DMS53 (cell line): ENCODE data around the gene ZNF853.
"Not testable (repeated sequence)": the region's sequence is repeated elsewhere in the genome, so short reads cannot be mapped to it uniquely, and the experiment has no call there.

ENCODE experiments used
- DNase-seq: peaks from one replicate; lab custom pipeline; 2025; lab: John Stamatoyannopoulos, UW

The ZNF853 gene

DNA sequence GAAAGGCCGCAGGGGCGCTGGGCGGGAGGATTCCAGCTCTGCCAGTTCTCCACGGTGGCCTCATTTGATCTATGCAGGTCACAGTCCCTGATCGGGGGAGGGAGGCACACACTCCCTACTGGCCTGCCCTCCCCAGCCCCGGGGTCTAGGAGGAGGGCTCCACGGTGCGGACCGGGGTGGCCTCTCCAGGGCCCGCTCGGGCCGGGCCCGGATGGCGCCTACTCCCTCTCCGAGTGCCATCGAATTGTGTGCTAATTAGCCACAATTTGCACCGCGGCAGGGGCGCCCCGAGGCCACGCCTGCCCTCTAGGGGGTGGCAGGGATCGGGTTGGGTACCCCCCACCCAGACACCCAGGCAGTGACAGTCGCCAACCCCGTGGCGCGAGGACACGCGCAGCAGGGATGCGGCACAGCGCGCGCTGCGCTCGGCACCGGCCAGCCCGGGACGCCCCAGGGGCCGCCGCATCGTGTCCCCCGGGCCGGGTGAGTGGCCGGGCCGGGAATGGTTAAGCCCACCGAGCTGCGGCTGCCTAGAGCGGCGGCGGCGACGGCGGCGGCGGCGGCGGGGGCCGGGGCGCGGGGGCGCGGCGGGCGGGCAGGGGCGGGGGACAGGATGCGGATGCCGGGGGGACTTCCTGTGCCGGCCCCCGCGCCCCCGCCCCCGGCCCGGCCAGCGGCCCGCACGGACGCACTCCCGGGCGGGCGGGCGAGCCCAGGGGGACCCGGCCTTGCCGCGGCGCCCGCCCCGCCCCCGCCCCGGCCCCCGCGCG, at the start of gene ZNF853:
Gene ZNF853, plus strand, starts transcription at position 658 of the 770 bp plus-strand sequence. CDS start 565 bp downstream, outside the sequence.
- peak; percentile 64 for DNase-seq

DNA sequence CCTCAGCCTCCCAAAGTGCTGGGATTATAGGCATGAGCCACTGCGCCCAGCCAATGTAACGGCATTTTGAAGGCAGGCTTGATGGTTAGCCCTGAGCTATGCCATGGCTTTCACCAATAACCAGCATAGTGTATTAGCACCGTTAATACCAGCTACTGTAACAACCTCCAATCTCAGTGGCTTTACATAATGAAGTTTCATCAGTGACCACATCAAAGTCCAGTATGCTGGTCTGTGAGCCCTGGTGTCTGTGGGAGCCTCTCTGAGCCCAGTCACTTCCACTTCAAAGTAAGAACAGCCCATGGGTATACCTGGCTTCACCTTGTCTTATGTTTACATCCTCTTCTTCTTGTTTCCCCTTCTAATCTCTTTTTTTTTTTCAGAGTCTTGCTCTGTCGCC, 49.8 kb upstream of the ZNF853 start:
- DNase-seq = no peak

DNA sequence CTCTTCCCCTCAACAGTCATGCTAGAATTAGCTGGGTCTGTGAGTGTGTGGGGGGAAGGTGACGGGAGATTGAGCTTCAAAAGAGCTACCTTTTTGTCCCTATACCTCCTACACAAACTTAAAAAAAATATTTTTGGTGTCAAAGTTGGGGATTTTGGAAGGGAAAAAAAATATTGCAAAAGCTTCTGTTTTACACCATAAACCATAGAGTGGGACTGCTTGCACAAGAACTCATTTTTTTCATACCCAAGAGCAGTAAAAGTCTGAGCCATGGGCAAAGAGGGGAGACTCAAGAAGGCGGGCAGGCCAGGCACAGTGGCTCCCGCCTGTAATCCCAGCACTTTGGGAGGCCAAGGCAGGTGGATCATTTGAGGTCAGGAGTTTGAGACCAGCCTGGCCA, 47.5 kb upstream of the ZNF853 start:
- no peak for DNase-seq

DNA sequence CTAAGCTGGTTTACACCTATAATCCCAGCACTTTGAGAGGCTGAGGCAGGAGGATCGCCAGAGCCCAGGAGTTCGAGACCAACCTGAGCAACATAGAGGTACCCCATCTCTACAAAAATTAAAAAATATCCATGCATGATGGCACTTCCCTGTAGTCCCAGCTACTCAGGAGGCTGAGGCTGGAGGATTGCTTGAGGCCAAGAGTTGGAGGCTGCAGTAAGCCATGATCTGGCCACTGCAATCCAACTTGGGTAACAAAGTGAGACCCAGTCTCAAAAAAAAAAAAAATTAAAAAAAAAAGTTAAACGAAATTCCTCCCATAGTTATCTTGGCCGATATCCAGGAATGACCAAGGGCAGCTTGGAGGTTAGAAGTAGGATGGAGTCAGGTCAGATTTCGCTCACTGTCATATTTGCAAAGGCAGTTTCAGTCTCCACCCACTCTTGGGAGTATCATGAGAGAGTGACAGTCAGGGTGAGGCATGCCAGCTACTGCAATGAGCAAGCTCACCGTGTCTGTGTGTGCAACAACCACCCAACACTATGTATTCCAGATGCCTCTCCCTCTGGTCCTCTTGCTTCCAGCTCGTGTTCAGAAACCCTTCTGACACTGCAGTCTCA, 44.1 kb upstream of the ZNF853 start:
- peak; percentile 36 for DNase-seq

DNA sequence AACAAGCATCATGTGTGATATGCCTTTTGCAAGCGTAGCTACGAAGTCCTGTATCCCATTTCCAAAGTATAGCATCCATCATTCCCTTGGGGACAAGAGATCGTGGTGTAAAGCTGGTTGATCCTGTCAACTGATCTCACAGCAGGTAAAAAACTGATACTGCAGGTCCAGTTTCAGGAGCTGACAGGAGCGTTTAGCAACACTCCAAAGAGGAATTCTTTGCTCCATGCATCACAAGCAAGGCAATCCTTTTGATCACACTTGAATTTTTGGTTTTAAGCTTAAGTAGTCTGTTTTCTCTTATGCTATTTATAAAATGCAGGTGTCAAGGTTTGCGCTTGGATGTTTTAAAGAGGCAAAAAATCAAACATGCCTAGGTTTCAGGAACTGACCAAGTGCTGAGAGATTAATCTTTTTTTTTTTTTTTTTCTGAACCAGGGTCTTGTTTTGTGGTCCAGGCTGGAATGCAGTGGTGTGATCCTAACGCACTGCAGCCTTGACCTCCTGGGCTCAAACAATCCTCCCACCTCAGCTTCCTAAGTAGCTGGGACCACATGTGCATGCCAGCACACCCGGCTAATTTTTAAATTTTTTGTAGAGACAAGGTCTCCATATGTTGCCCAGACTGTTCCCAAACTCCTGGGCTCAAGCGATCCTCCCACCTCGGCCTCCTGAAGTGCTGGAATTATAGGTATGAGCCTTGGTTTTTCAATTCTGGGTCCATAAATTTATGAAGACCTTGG, 40.0 kb upstream of the ZNF853 start:
- DNase-seq = no peak

DNA sequence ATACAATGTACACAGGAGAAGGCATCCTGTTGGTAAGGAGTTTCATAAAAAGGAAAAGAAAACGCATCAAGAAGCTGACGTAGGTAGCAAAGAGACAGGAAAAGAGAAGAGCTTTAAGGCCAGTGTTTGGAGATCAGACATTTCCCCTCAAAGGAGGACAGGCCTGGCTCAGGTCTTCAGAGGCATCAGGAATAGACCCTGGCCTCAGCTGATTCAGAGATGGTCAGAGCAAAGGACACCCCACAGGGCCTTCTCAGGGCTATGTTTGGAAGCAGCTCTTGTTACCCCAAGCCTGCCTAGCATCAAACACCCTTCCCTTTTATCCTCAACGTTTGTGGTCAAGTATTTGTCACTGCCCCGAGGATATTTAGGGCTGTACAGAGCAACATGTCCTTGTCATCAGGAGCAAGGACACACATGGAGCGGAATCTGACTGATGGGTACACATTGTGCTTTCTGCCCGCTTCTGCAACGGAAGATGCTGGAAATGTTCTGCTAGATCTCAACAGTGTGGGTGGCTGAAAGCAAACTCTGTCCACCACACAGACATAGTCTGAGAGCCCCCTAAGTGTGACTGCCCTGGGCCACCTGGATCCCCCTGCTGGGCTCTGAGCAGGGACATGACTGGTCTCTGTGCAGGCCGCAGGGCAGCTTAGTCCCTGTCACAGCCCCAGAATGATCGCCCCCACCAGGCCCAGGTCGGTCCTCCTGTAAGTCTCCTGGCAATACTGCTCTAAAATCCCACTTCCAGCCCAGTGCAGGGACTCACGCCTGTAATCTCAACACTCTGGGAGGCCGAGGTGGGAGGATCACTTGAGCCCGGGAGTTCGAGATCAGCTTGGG, 39.2 kb upstream of the ZNF853 start:
- DNase-seq = peak; percentile 62

DNA sequence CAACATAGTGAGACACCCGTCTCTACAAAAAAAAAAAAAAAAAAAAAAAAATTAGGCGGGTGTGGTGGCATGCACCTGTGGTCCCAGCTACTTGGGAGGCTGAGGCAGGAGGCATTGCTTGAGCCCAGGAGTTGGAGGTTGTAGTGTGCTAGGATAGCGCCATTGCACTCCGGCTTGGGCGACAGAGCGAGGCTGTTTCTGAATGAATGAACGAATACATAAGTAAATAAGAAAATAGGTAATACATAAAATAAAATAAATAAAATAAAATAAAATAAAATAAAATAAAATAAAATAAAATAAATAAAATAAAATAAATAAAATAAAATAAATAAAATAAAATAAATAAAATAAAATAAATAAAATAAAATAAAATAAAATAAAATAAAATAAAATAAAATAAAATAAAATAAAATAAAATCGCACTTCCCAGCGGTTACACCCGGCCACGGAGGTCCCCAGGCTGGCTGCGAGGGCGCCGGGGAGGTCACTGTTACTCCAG, 38.5 kb upstream of the ZNF853 start:
- DNase-seq = peak; percentile 62

DNA sequence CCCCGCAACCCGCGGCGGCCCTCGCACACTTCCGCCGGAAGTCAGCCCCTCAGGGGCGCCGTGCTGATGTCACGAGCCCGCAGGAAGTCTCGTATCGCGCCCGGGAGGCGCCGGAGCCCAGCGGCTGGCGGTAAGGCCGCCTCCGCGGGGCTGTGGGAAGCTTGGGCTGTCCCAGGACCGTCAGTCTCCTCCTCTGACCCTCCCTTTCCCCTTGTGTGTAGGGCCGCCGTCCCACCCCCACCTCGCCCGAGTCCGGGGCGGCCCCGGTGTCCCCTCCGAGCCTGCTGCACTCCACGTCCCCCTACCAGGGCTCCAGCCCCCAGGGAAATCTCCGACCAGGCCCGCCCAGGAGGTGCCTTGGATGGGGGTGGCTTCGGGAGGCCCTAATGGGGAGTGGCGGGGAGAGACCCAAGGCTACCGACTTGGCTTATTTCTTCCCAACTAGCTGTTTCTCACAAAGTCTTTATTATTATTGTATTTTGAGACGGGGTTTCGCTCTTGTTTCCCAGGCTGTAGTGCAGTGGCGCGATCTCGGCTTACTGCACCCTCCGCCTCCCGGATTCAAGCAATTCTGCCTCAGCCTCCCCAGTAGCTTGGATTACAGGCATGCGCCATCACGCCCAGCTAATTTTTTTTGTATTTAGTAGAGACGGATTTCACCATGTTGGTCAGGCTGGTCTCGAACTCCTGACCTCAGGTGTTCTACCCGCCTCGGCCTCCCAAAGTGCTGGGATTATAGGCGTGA, 37.9 kb upstream of the ZNF853 start, which contains the start of gene ZDHHC4:
Gene ZDHHC4, plus strand, starts transcription at position 86 of the 745 bp plus-strand sequence. CDS start 3,108 bp downstream, outside the sequence.
- DNase-seq = peak; percentile 97

DNA sequence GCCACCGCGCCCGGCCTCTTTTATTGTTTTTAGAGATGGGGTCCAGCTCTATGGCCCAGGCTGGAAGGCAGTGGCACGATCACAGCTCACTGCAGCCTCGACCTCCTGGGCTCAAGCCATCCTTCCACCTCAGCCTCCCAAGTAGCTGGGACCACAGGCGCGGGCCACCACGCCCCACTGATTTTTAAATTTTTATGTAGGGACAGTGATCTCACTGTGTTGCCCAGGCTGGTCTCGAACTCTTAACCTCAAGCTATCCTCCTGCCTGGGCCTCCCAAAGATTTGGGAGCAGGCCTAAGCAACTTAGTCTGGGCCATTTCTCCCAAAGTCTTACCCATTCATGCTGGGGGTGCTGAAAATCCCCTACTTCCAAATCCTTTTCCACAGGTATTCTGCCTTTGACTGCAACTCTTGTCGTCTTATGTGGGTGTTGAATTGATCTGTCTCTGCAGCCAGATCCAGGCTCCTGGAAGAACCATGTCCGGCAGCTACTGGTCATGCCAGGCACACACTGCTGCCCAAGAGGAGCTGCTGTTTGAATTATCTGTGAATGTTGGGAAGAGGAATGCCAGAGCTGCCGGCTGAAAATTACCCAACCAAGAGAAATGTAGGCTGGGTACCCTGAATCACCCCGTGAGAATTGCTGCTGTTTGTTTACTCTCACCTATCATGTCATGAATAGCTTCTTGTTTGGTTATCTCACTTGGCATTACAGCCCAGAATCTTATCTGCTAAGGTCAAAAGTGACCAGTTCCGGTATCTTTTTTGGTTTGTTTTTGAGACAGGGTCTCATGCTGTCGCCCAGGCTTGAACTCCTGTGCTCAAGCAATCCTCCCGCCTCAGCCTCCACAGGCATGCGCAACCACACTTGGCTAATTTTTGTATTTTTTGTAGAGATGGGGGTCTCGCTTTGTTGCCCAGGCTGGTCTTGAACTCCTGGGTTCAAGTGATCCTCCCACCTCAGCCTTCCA, 37.0 kb upstream of the ZNF853 start:
- no peak for DNase-seq

DNA sequence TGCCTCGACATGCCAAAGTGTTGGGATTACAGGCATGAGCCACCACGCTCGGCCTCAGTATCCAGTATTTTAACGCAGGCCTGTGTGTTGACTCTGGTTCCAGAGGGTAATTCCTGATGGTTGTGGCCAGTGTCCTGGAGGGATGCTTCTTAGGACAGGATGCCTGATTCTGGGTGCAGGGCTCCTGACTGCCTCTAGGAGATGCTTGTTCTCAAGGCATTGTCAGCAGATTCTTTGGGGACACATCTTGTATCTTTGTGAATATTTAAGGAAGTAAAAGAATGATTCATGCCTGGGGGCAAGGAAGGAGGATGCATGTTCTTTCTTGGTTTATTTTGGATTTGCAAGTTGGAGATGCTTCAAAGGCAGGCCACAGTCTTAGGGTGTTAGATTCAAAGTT, 36.0 kb upstream of the ZNF853 start:
- DNase-seq = peak; percentile 22

DNA sequence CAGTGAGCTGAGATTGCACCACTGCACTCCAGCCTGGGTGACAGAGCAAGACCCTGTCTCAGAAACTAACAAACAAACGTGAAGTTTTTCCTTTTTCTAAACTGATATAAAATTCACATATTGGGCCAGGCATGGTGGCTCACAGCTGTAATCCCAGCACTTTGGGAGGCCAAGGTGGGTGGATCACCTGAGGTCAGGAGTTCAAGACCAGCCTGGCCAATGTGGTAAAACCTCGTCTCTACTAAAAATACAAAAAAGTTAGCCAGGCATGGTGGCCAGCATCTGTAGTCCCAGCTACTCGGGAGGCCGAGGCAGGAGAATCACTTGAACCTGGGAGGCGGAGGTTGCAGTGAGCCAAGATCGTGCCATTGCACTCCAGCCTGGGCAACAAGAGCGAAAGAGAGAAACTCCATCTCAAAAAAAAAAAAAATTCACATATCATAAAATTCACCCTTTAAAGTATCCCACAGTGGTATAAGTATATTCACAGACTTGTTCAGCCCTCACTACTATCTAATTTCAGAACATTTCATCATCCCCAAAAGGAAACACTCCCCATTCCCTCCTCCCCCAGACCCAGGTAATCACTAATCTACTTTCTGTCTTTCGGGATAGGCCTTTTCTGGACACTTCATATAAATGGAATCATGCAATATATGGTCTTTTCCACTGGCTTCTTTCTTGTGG, 29.5 kb upstream of the ZNF853 start:
- DNase-seq = not testable (repeated sequence)

DNA sequence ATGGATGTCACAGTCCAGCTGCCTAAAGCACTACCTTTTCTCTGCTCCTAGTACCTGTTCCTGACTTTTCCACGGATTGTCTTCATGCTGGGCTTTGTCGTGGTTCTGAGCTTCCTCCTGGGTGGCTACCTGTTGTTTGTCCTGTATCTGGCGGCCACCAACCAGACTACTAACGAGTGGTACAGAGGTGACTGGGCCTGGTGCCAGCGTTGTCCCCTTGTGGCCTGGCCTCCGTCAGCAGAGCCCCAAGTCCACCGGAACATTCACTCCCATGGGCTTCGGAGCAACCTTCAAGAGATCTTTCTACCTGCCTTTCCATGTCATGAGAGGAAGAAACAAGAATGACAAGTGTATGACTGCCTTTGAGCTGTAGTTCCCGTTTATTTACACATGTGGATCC, 26.8 kb upstream of the ZNF853 start:
- no peak for DNase-seq

DNA sequence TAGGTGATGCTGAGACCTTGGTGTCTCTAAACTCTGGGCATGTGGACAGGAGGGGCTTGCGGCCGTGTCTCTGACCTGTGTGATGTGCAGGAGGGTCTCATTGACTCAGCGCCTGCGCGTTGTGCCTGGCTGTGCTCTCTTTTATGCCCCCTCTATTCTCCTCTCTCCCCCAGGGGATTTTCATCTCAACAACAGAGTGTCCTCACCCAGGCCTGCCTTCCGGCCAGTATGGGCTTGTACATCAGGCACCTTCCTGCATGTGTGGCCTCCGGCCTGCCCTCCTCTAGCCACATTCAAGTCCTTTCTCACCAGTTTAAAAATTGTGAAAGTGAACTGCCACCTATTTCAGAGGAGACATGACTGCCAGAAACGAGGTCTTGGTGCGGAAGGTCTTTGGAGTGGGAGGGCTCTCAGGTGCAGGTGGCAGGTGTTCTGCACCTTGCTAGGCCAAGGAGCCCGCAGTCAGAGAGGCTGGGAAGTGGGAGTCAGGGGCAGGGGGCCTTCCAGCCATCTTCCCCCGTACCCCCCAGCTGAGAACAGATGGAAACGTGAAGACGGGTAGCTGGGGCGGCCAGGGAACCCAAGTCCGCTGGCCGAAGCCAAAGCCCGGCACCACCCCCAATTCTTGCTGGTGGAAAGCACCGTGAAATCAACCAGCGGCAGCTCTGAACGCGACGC, 26.1 kb upstream of the ZNF853 start:
- DNase-seq = no peak

DNA sequence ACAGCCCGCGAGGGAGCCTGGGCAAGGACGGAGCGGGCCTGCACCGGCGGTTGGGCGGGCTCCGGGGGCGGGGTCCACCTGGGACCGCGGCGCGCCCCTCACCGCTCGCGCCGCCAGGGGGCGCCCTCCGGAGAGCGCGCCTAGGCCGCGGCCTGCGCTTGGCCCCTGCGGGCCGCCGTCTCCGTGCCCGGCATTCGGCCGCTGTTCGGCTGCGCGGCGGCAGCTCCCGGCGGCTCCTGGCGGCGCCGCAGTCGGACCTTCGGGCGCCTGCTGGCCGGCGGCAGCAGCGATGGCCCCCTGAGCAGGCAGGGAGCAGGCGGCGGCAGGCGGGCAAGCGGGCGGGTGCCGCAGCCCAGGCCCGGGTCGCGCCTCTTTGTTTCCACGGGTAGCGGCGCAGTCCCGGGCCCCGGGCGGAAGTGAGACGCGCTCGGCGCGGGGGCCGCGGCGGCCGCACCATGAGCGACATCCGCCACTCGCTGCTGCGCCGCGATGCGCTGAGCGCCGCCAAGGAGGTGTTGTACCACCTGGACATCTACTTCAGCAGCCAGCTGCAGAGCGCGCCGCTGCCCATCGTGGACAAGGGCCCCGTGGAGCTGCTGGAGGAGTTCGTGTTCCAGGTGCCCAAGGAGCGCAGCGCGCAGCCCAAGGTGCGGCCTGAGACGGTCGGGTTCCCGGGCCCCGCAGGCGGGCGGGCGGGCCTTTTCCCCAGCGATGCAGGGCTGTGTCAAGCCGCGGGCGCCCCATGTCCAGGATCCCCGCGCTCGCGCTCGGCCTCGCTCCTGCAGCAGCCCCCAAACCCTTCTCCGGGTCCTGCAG, 25.4 kb upstream of the ZNF853 start, which contains the start of gene INTS15:
Gene INTS15, plus strand, starts transcription at position 193 of the 816 bp plus-strand sequence. Its CDS starts 263 bp downstream, at position 456.
- DNase-seq = peak; percentile 95

DNA sequence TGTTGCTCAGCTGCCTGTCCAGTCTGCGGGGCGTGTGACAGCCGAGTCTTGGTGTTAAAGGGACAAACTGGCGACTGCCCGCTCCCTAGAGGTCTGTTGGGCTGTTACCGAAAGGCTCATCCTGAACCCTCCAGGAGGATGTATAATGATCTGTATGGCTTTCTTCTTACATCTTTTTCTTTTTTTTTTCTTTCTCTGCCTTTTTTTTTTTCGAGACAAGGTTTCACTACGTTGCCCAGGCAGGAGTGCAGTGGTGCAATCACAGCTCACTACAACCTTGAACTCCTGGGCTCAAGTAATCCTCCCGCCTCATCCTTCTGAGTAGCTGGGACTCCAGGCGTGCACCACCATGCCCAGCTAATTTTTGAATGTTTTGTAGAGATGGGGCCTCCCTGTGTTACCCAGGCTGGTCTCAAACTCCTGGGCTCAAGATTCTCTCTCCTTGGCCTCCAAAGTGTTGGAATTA, 24.7 kb upstream of the ZNF853 start:
- DNase-seq = no peak

DNA sequence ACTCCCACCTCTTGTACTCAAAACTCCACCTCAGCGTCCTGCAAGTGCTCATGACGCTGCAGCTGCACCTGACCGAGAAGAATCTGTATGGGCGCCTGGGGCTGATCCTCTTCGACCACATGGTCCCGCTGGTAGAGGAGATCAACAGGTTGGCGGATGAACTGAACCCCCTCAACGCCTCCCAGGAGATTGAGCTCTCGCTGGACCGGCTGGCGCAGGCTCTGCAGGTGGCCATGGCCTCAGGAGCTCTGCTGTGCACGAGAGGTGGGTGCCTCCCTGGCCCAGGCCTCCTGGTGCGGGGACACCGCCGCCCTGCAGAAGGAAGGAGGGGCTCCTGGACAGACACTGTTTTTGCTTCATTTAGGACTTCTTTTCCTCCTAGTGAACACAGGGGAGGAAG, 15.3 kb upstream of the ZNF853 start:
- DNase-seq = no peak

DNA sequence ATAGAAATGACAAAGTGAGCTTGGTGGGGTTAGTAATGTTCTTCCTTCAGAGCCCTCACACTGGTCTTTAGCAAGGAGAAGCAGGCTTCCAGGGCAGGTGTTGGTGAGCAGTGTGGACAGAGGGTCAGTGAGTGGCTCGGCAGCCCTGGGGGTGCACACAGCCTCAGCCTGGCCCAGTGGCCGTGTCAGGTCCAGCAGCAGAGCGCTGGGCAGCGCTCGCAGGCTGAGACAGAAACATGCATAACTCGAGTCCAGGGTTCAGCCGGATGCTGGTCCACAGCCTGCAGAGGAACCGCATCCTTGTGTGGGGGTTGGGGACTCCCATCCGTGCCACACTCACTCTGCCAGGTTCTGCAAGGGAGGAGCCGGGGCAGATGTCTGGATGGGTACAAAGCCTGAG, 11.0 kb upstream of the ZNF853 start:
- DNase-seq = no peak
